Measurements from ENCODE around the gene SRCIN1.

DNA sequence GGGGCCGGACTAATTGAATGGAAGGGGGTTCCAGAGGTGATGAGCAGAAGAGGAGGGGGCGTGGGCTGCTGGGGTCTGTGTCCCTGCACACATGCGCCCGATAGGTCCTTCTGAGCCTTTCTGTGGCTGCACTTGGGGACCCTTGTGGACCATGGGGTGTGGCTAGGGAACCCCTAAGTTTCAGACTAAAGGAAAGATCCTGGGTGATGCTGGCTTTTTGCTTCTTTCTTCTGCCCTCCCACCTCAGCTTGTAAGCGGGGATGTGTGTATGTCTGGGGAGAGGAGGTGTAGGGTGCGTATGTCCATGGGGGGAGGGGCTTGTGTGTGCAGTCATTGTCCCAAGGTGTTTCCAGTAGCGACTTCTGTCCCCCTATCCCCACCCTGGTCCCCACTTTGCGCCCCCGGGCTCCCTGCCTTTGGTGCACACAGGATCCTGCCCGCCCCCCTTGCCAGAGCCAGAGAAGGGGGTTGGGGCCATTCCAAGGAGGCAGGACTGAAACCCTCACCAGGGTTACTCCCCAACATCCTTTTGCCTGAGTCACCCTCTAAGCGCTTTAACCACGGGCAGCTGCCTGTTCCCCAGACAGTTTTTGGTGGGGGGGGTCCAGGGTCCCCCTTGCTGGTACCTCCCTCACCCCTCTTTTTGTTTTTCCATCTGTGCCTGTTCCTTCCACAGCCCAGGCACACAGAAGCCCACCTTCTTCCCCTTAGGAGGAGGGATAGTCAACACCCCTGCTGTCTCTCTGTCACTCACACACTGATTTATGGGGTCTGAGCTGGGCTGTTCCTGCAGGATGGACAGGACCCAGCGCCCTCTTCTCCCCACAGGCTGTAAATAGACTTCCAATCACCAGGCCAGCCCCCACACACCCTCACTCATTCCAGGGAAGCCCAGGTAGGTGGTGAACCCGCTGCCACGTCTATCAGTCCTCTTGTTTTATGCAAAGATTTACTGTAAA, 94.3 kb downstream of the SRCIN1 start:
- TF ChIP-seq, protein P1, sequence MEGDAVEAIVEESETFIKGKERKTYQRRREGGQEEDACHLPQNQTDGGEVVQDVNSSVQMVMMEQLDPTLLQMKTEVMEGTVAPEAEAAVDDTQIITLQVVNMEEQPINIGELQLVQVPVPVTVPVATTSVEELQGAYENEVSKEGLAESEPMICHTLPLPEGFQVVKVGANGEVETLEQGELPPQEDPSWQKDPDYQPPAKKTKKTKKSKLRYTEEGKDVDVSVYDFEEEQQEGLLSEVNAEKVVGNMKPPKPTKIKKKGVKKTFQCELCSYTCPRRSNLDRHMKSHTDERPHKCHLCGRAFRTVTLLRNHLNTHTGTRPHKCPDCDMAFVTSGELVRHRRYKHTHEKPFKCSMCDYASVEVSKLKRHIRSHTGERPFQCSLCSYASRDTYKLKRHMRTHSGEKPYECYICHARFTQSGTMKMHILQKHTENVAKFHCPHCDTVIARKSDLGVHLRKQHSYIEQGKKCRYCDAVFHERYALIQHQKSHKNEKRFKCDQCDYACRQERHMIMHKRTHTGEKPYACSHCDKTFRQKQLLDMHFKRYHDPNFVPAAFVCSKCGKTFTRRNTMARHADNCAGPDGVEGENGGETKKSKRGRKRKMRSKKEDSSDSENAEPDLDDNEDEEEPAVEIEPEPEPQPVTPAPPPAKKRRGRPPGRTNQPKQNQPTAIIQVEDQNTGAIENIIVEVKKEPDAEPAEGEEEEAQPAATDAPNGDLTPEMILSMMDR (IDR thresholded peaks at IDR 0.05), result no peak
- no peak for TF ChIP-seq ZFX (IDR thresholded peaks at IDR 0.05; ENCODE audit: borderline replicate concordance)

Data from 22Rv1 (cell line).